ENCODE measurements around the gene C6orf89.
"Not testable (repeated sequence)": the region's sequence is repeated elsewhere in the genome, so short reads cannot be mapped to it uniquely, and the experiment has no call there.

C6orf89 gene

DNA sequence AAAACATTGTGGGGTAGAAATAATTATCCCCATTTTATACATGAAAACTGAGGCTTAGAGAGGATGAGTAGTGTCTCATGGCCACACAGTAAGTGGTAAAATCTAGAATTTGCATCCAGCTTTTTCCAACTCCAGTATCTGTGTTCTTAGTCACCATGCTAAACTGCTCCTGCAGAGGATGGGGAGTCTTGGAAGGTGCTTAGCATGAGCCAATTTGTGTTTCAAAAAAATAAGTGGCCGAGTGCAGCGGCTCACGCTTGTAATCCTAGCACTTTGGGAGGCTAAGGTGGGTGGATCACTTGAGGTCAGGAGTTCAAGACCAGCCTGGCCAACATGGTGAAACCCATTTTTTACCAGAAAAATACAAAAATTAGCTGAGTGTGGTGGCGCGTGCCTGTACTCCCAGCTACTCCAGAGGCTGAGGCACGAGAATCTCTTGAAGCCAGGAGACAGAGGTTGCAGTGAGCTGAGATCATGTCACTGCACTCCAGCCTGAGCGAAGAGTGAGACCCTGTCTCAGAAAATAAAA lies 2.4 kb downstream of the C6orf89 start:
- DNase-seq (ENCODE audit: low read depth), result no peak

DNA sequence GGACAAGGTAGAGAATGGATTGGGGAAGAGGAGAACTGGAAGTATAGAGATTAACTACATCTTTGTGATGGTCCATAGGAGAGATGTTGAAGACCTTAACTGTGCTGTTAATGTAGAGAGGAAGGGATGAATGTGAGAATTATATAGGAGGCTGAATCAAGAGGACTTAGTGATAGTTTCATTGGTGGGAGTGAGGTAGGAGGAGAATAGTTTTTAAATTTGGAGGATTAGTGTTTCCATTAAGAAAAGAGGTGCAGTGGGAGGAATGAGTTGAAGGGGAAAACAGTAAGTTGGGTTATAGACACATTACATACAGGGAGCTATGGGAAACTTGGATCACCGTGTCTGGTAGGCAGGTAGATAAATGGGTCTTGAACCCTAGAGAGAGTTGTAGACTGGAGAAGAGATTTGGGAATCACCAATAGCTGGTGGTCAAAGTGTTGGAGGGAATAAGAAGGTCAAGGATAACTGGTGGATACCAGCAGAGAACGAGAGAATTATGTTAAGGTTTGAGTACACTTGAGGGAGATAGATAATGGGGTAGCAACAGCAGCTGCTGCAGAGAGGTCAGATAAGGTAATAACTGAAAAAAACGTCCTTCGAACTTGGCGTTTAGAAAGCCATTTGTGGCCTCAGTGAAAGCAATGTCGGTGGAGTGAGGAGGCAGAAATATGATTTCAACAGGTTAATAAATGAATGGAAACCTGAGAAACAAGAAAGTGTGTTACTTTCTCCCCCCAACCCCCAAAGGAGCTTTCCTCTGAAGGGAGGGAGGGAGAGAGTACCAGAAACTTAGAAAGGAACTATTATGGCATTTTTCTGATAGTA lies 3.1 kb downstream of the C6orf89 start:
- no peak for DNase-seq (ENCODE audit: low read depth)

DNA sequence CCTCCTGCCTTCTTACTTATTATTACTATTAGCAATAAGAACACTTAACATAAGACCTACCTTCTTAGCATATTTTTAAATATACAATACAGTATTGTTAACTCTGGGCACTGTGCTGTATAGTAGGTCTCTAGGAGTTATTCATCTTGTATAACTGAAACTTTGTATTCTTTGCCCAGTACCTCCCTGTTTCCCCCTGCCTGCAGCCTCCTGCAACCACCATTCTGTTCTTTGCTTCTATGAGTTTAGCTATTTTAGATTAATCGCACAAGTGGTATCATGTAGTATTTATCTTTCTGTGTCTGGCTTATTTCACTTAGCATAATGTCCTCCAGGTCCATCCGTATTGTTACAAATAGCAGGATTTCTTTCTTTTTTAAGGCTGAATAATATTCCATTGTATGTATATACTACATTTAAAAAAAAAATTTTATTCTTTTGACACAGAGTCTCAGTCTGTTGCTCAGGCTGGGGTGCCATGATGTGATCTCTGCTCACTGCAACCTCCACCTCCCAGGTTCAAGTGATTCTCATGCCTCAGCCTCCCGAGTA lies 4.4 kb downstream of the C6orf89 start:
- DNase-seq (ENCODE audit: low read depth), result no peak

DNA sequence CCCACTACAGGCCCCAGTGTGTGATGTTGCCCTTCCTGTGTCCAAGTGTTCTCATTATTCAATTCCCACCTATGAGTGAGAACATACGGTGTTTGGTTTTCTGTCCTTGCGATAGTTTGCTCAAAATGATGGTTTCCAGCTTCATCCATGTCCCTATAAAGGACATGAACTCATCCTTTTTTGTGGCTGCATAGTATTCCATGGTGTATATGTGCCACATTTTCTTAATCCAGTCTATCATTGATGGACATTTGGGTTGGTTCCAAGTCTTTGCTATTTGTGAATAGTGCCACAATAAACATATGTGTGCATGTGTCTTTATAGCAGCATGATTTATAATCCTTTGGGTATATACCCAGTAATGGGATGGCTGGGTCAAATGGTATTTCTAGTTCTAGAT lies 5.4 kb downstream of the C6orf89 start:
- DNase-seq (ENCODE audit: low read depth), result not testable (repeated sequence)

DNA sequence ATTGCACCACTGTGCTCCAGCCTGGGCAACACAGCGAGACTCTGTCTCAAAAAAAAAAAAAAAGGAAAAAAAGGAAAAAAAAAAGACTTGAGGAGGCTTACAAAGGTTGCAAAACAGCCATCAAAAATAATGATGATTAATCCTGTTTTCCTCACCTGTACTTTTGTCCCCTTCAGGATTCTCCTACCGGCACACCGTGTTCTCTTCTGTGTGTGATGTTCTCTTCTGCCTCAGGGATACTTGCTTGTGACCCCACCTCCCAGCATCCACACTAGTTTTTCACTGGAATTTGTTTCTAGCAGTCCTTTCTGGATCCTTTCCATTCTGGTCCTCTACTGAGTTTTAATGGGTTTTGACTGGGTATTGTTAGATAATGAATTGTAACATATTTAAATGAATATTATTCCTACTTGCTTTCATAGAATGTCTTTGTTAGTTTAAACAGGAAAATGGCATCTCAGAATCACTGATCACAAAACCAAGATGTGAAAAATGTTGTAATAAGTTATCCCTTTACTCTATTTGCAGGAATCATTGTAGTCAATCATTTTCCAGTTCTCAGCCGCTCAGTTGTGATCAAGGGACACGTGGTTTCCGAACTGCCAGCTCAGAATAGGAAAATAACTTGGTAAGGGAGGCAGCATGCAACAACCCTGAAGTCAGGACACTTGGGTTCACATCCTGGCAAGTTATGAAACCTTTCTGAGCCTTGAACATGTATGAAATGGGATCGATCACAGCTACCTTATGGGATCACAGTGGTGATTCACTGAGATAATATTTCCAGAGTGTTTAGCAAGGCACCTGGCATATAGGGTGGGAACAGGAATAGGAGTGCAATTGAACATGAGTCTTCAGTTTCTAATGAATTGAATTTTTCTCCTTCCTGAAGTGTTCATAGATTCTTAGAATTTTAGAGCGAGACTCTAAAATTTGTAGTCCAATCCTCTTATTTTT lies 8.5 kb downstream of the C6orf89 start:
- DNase-seq (ENCODE audit: low read depth), result no peak

DNA sequence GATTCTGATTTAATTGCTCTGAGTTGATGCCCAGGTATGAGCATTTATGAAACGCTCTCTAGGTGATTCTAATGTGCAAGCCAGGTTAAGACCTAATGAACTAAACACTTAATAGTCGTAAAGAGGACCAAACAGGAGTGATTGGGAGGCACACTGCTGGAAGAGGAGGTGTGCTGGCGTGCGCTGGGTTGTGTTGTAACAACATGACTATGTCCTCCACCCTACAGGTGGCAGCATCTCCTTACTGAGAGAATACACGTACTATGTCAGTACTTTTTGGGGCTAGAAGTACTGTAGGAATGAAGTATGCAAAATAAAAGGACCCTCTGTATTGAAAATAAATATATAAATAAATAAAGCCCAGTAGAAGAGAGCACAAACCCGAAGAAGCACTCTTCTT lies 11.9 kb downstream of the C6orf89 start:
- DNase-seq (ENCODE audit: low read depth), result no peak

DNA sequence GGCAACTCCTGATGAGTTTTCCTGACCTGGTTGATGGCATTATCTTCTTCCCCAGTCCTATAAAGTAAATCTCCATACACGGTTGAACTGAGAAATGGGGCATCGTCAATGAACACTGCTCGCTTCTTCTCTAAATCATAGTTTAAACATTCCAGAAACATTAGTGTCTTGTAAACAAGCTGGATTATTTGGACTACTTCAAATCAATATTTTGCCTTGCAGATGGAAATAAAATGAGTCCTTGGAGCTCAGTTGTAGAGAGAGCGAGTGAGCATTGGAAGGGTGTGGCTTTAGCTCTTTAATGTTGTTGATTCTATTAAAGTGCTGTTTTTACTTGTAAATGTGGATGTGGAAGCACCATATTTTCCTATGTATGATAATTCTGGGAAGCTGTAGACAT lies 18.4 kb downstream of the C6orf89 start:
- DNase-seq (ENCODE audit: low read depth), result no peak

DNA sequence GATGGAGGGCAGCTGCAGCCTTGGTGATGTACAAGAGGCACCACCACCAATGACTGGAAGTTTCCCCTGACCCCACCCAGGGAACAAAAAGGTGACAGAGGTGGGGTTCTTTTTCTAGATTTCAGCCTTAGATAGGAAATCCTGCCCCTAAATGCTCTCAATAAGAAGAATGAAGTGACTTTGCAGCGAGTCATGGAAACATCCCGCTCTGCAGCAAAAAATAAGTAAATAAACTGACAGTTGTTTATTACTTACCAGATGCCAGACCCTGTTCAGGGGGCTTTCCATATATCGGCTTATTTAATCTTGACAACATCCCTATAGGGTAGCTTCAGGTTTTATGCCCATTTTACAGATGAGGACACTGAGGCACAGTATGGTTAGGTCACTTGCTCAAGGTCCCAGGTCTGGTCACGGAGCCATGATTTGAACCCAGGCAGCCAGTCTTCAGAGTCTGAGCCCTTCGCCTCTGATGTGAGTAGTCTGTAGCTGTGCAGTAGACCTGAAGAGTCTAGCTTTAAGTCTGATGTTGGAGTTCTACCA lies 19.2 kb downstream of the C6orf89 start:
- no peak for DNase-seq (ENCODE audit: low read depth)

DNA sequence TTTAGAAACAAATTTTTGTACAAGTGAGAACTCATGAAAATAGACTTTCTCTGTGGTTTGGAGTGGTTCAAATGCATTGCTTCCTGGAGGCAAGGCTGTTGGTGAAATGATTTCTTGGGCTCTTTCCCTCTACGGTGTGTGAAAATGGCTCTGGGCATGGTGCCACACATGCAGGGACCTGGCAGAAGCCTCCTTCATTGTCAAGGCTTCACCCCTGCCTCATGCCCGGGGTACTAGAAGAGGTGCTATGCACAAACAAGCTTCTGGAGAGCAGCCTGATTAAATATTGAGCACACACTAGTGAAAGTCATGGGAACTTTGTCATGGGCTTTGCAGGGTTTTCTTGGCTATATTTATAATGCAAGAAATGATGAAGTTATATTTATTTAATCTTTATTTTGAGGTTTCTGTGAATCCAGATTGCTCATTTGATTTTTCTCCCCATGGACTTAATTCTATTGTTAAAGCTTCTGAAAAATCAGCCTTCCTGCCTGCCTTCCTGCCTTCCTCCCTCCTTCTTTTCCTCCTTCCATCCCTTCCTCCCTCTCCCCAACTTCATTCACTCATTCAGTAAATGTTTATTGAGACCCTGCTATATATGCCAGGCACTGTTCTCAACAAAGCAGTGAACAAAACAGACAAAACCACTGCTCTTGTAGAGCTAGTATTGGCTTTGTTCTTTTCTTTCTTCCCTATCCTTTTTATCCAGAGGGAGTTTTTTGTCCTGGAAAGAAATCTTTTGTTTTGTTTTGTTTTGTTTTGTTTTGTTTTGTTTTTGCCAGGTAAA lies 21.0 kb downstream of the C6orf89 start:
- DNase-seq (ENCODE audit: low read depth), result no peak

DNA sequence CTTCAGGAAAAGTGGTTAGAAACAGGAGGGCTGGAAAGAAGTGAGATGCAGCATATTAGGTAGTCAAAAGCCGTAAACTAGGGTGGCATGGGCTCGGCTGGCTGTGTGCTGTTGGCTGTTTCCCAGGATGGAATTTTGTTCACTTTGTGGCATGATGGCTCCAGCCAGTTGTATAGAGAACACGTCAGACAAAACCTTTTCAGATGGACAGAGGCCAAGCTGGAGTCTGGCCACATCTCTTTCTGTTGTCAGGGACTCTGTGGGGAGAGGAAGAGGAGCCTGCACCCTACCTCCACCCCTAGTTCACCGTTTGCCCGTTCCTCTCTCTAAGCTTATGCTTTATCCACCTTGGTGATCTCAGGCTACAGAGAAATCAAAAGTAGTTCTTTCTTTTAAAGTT lies 22.0 kb downstream of the C6orf89 start:
- DNase-seq (ENCODE audit: low read depth), result no peak

DNA sequence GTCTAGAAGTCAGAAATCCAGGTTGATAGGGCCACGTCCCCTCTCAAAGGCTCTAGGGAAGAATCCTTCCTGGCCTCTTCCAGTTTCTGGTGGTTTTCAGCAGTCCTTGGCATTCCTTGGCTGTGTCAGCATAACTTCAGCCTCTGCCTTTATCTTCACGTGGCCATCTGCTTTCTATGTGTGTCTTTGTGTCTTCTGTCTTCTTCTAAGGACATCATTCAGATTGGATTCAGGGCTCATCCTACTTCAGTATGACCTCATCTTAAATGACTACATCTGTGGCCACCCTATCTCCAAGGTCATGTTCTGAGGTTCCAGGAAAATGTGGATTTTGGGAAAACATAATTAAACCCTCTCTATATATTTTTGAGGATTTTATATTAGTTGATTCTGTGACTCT lies 23.0 kb downstream of the C6orf89 start:
- no peak for DNase-seq (ENCODE audit: low read depth)

DNA sequence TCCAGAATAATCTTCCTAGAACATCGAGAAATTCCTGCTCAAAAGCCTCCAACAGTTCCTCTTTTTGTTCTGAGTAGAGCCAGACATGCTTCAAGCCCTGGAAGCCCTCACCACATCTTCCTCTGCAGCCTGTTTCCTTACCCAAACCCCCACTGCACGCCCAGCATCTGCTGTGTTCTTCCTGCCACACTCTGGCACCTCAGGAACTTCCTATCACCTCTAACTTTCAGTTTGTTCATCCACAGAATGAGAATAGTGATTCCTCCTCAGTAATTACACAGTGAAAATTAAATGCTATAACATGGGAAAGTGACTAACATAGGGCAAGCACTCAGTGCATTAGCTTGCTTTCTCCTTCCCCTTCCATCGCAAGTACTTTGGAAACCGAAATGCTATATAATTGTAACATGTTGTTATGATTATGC lies 26.3 kb downstream of the C6orf89 start:
- DNase-seq (ENCODE audit: low read depth), result no peak

DNA sequence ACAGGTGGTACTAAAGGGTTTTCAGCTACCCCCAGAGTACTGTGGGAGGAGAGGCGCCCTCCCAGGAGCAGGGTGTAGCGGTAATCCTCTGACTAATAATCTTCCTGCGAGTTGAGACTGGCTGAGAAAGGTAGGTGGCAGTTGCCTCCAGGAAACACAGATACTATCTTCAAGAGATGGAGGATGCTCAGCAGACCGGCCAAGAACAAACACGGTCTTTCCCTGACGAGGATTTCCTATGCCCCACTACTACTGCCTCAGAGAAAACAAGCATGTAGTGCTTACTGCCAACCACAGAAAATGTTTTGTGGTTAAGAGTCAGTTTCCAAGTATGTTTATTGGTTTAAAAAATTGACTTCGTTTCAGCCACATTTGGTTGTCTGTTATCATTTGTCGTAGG lies 26.8 kb downstream of the C6orf89 start:
- peak; percentile 83 for DNase-seq (ENCODE audit: low read depth)

DNA sequence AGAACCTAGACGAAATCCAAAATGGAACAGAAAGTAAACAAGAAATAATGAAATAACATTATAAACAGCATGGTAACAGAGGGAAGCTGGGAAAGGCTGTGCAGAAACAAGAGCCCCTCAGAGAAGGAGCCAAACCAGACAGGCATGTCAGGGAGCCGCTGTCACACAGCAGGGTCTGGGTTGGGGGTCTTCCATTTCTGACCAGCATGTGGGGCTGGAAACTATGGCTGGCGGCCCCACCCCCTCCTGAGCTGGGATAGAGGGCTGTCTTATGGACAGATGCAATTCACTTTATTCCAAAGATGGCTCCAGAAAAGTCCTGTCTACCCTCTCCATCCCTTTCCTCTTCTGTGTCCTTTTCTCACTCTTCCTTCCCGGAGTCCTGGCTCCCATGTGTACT lies 27.3 kb downstream of the C6orf89 start:
- no peak for DNase-seq (ENCODE audit: low read depth)

DNA sequence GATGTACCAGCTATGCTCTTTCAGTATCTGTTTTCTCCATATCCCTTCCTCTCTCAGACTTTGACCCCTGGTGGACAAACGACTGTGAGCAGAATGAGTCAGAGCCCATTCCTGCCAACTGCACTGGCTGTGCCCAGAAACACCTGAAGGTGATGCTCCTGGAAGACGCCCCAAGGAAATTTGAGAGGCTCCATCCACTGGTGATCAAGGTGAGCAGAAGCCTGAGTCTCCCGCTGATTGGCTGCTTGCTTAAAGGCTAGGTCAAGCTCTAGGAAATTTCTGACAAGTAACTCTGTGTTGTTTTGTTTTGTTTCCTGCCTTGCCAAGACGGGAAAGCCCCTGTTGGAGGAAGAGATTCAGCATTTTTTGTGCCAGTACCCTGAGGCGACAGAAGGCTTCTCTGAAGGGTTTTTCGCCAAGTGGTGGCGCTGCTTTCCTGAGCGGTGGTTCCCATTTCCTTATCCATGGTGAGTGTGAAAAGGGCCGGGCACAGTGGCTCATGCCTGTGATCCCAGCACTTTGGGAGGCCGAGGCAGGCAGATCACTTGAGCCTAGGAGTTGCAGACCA lies 28.6 kb downstream of the C6orf89 start:
- peak; percentile 26 for DNase-seq (ENCODE audit: low read depth)

DNA sequence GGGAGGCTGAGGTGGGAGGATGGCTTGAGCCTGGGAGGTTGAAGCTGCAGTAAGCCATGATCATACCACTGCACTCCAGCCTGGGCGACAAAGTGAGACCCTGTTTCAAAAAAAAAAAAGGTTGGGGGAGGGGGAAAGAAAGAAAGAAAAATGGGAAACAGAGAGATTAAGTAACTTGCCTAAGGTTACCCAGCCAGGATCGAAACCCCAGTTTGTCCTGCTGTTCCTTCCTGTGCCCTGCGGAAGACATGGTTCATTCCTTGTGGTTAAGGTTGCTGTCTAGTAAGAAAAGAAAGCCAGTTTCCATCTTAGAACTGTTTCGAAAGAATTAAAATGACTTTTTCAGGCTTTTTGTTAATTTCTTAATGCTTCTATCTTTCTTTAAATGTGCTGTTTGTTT lies 29.8 kb downstream of the C6orf89 start:
- DNase-seq (ENCODE audit: low read depth), result no peak

DNA sequence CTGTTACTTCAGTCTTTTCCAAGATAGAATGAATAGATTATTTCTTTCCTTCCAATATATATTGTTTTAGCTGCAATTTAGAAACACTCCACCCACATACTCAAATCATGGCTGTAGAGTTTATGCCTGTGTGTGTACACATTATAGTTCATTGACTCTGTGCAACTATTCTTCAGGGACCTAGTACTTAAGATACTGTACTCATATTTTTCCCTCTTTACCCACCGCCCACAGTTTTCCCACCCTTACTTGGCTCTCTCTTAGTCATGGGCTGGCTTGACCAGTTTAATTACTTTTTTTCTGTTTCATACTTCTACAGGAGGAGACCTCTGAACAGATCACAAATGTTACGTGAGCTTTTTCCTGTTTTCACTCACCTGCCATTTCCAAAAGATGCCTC lies 30.4 kb downstream of the C6orf89 start:
- DNase-seq (ENCODE audit: low read depth), result no peak

DNA sequence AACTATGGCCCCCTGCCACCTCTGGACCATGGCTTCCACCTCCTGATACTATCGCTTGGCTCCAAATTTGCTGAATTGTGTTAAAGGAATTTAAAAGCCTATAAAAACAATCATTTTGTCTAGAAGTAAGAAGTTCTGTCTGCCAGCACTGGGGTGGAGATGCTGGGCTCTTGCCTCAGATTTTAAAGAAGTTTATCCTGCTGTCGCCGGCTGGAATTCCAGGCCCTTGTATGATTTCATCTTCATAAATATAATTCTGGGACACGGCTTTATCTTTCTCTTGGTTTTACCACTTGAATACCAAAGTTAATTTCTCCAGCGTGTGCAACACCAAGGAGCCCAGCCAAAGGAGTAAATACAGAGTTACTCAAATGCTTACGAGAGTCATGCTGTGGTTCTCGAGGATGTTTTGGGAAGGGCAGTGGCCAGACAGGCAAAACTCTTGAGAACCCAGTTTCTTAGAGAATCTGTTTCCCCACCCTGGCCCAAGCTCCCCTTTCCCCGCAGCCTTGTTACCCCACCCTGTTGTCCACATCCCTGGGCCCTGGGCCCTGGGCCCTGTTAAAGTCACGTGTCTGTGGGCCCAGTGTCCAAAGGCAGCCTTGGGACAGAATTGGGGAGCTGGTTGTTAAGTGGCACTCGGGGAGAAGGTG lies 31.9 kb downstream of the C6orf89 start:
- DNase-seq (ENCODE audit: low read depth), result no peak

DNA sequence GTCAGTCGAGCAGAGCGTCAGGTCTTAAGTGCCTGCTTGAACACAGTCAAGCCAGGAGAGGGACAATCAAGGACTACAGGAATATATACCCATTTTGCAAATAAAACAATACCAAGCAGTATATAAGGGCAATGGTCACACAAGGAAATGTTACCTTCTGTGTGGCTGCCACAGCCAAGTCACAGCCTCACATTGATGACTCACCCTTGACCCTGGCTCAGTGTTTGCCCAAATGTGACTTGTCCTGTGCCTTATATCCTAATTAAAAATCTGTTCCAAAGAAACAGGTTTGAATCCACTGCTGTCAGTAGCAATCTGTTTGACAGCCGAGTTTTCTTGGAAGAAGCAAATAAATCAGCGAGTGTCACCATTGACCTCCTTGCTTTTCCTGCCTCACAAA lies 34.3 kb downstream of the C6orf89 start:
- DNase-seq (ENCODE audit: low read depth), result no peak

DNA sequence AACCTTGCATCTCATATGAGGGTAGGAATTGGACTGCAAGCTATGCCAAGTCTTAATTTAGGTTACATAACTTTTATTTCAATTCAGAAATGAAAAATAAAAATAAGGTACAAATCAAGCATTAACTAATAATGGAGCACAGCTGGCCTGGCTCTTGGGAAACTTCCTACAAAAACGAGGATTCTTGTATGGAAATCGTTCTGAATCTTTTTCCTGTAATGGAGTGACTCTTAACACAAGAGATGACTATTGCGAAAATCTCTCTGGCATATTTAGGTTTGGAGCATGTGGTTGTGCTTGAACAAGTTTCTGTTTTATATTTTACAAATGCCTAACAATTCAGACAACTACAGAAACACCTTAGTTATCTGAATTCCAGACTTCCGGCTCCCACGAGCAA lies 34.8 kb downstream of the C6orf89 start:
- no peak for DNase-seq (ENCODE audit: low read depth)

DNA sequence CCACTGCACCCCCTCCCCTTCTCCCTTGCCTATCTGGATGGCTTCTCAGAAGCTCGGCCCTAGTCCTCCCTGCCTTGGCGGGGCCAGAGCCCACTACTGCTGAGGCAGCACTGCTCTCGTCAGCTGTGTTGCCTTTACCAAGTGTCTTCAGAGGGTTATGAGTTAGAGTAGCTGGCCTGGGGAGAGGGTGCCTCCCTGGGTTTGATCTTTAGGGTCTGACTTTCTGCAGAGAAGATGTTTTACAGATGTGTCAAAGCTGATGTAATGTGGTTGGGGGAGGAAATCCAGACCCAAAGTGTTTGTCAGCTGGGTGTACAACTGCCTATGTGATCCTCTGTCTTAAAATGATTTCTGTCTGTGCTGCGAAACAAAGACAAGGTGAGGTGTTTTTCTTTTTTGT lies 38.4 kb downstream of the C6orf89 start:
- no peak for DNase-seq (ENCODE audit: low read depth)
